Thymus (tissue), 11 donors: Measurements from ENCODE around the gene MYRIP. TPM values are rescaled to one million over a fixed set of nuclear protein-coding genes. Genes with fewer than 3 reads are reported as not detected.

Experiments
- DNase-seq, 9 donors: peaks; one replicate each; pipeline ENCODE4 v3.0.0-alpha.2; 2013; ENCODE audit warnings: low spot score in 9 of 9, low read depth in 6 of 9, missing footprints in 1 of 9
- H3K27ac ChIP-seq, 2 donors: one replicate each; pipeline ENCODE4 v1.5.1; 2013; ENCODE audit warnings: control low read depth in 1 of 2, low read depth in 1 of 2, low read length in 1 of 2, mild to moderate bottlenecking in 1 of 2, moderate library complexity in 1 of 2
- H3K27me3 ChIP-seq, 2 donors: one replicate each; pipeline ENCODE4 v1.5.1; 2013; ENCODE audit warnings: low read length in 1 of 2; ENCODE audit not compliant: control insufficient read depth in 2 of 2, insufficient read depth in 1 of 2
- H3K36me3 ChIP-seq, 2 donors: one replicate each; pipeline ENCODE4 v1.5.1; 2013; ENCODE audit warnings: low read length in 1 of 2, mild to moderate bottlenecking in 1 of 2, moderate library complexity in 1 of 2; ENCODE audit not compliant: control insufficient read depth in 2 of 2, insufficient read depth in 2 of 2
- H3K4me1 ChIP-seq, 2 donors: one replicate each; pipeline ENCODE4 v1.5.1; 2013; ENCODE audit warnings: low read length in 2 of 2; ENCODE audit not compliant: control insufficient read depth in 2 of 2, insufficient read depth in 2 of 2
- H3K4me3 ChIP-seq, 2 donors: one replicate each; pipeline ENCODE4 v1.5.1; 2013; ENCODE audit warnings: low read length in 2 of 2, control low read depth in 1 of 2, mild to moderate bottlenecking in 1 of 2
- H3K9me3 ChIP-seq, 2 donors: one replicate each; pipeline ENCODE4 v1.5.1; 2013; ENCODE audit warnings: low read length in 1 of 2, mild to moderate bottlenecking in 1 of 2; ENCODE audit not compliant: control insufficient read depth in 2 of 2, insufficient read depth in 1 of 2
- WGBS: extraction: QIAGEN DNeasy Blood & Tissue Kit; methylation state at CpG from one replicate; pipeline ENCODE4 v1.1.7; 2013; 5-methylcytosine and 5-hydroxymethylcytosine counted together
- polyA plus RNA-seq: library from polyadenylated mRNA; stranded (reverse); fragments of 200-250 nt; gene quantifications from one replicate; pipeline ENCODE4 v1.2.3, GENCODE V29; 2013
- total RNA-seq: library from RNA; stranded (reverse); fragments of 120-200 nt; gene quantifications from one replicate; pipeline ENCODE4 v1.2.4, GENCODE V29; 2013
- donor health status: healthy.

Gene MYRIP
- total and polyA plus RNA-seq, 2 donors: 0.28 to 1.6 TPM

GRCh38 chr3:40042752-40043443, 233.5 kb downstream of the MYRIP start:
- Histone ChIP-seq H3K36me3 (no peaks in the 10 kb centered on the region), H3K27ac (no peak overlapping the region), H3K27me3 (no peaks in the 10 kb centered on the region), H3K4me1 (no peaks in the 10 kb centered on the region), H3K4me3 (no peak overlapping the region), H3K9me3 (no peaks in the 10 kb centered on the region)
- no peak for DNase-seq
- 90% methylated on average over 4 of the region's 4 CpGs for WGBS

- DNase-seq: no peak
- Histone ChIP-seq H3K36me3 (no peaks in the 10 kb centered on the region), H3K27ac (no peak overlapping the region), H3K9me3 (no peaks in the 10 kb centered on the region), H3K27me3 (no peaks in the 10 kb centered on the region), H3K4me1 (no peaks in the 10 kb centered on the region), H3K4me3 (no peak overlapping the region)
- WGBS: 92% methylated on average over 1 of the region's 1 CpG
These were observed 234.0 kb downstream of the MYRIP start for GRCh38 chr3:40043444-40043755.

GRCh38 chr3:40044487-40044886, 235.1 kb downstream of the MYRIP start:
- no peaks in the 10 kb centered on the region for H3K27me3 ChIP-seq
- no peaks in the 10 kb centered on the region for H3K4me1 ChIP-seq
- no peak overlapping the region for H3K27ac ChIP-seq
- H3K36me3 ChIP-seq: no peaks in the 10 kb centered on the region
- no peak overlapping the region for H3K4me3 ChIP-seq
- 96% methylated on average over 5 of the region's 5 CpGs for WGBS
- H3K9me3 ChIP-seq: no peaks in the 10 kb centered on the region
- no peak for DNase-seq

GRCh38 chr3:40045051-40045450, 235.6 kb downstream of the MYRIP start:
- H3K27ac ChIP-seq: no peak overlapping the region
- no peaks in the 10 kb centered on the region for H3K9me3 ChIP-seq
- DNase-seq: no peak
- no peaks in the 10 kb centered on the region for H3K4me1 ChIP-seq
- H3K4me3 ChIP-seq: no peak overlapping the region
- 91% methylated on average over 2 of the region's 2 CpGs for WGBS
- H3K36me3 ChIP-seq: no peaks in the 10 kb centered on the region
- H3K27me3 ChIP-seq: no peaks in the 10 kb centered on the region

- H3K4me1 ChIP-seq: no peaks in the 10 kb centered on the region
- no peaks in the 10 kb centered on the region for H3K27me3 ChIP-seq
- WGBS: over 99% methylated on average over 4 of the region's 4 CpGs
- no peak overlapping the region for H3K4me3 ChIP-seq
- no peak for DNase-seq
- no peaks in the 10 kb centered on the region for H3K36me3 ChIP-seq
- H3K9me3 ChIP-seq: no peaks in the 10 kb centered on the region
- no peak overlapping the region for H3K27ac ChIP-seq
These were observed 236.7 kb downstream of the MYRIP start for GRCh38 chr3:40046149-40046548.

- Histone ChIP-seq H3K27ac (no peak overlapping the region), H3K4me3 (no peak overlapping the region), H3K4me1 (no peaks in the 10 kb centered on the region), H3K27me3 (no peaks in the 10 kb centered on the region), H3K36me3 (no peaks in the 10 kb centered on the region), H3K9me3 (no peaks in the 10 kb centered on the region)
- DNase-seq: no peak
- 98% methylated on average over 2 of the region's 2 CpGs for WGBS
These were observed 238.0 kb downstream of the MYRIP start for GRCh38 chr3:40047406-40047805.

- Histone ChIP-seq H3K4me1 (no peaks in the 10 kb centered on the region), H3K9me3 (no peaks in the 10 kb centered on the region)
- WGBS: 98% methylated on average over 1 of the region's 1 CpG
These were observed 244.3 kb downstream of the MYRIP start for GRCh38 chr3:40053663-40054062.

GRCh38 chr3:40054568-40055222, 245.3 kb downstream of the MYRIP start:
- H3K9me3 ChIP-seq: no peaks in the 10 kb centered on the region

More at GRCh38 chr3:40053663-40054062, 244.3 kb downstream of the MYRIP start:
- Histone ChIP-seq H3K27me3 (no peaks in the 10 kb centered on the region), H3K36me3 (no peaks in the 10 kb centered on the region), H3K4me3 (no peak overlapping the region), H3K27ac (no peak overlapping the region)
- no peak for DNase-seq

GRCh38 chr3:40055361-40055760, 246.0 kb downstream of the MYRIP start:
- no peaks in the 10 kb centered on the region for H3K9me3 ChIP-seq
- H3K27ac ChIP-seq: no peak overlapping the region
- no peak overlapping the region for H3K4me3 ChIP-seq
- H3K27me3 ChIP-seq: no peaks in the 10 kb centered on the region
- 95% methylated on average over 1 of the region's 1 CpG for WGBS
- H3K4me1 ChIP-seq: no peaks in the 10 kb centered on the region
- H3K36me3 ChIP-seq: no peaks in the 10 kb centered on the region
- DNase-seq: no peak

More at GRCh38 chr3:40054568-40055222, 245.3 kb downstream of the MYRIP start:
- no peak overlapping the region for H3K4me3 ChIP-seq
- H3K36me3 ChIP-seq: no peaks in the 10 kb centered on the region
- no peaks in the 10 kb centered on the region for H3K4me1 ChIP-seq
- DNase-seq: no peak
- 98% methylated on average over 3 of the region's 3 CpGs for WGBS
- H3K27ac ChIP-seq: no peak overlapping the region
- H3K27me3 ChIP-seq: no peaks in the 10 kb centered on the region
